ENCODE data around the gene BRD9.

The BRD9 gene

GRCh38 chr5:868428-869135, 24.0 kb downstream of the BRD9 start:
- no peak overlapping the region for H3K4me3 ChIP-seq (ENCODE audit: low read depth, low read length)
- H3K4me1 ChIP-seq = no peaks in the 10 kb centered on the region
- H3K9me3 ChIP-seq = no peaks in the 10 kb centered on the region
- peaks cover 91% of the 10 kb centered on the region for H3K36me3 ChIP-seq
- H3K27me3 ChIP-seq = no peaks in the 10 kb centered on the region
- no peak for DNase-seq
- TF ChIP-seq, protein P1, sequence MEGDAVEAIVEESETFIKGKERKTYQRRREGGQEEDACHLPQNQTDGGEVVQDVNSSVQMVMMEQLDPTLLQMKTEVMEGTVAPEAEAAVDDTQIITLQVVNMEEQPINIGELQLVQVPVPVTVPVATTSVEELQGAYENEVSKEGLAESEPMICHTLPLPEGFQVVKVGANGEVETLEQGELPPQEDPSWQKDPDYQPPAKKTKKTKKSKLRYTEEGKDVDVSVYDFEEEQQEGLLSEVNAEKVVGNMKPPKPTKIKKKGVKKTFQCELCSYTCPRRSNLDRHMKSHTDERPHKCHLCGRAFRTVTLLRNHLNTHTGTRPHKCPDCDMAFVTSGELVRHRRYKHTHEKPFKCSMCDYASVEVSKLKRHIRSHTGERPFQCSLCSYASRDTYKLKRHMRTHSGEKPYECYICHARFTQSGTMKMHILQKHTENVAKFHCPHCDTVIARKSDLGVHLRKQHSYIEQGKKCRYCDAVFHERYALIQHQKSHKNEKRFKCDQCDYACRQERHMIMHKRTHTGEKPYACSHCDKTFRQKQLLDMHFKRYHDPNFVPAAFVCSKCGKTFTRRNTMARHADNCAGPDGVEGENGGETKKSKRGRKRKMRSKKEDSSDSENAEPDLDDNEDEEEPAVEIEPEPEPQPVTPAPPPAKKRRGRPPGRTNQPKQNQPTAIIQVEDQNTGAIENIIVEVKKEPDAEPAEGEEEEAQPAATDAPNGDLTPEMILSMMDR (IDR thresholded peaks at IDR 0.05; ENCODE audit: low read depth, low read length) = no peak

DNA sequence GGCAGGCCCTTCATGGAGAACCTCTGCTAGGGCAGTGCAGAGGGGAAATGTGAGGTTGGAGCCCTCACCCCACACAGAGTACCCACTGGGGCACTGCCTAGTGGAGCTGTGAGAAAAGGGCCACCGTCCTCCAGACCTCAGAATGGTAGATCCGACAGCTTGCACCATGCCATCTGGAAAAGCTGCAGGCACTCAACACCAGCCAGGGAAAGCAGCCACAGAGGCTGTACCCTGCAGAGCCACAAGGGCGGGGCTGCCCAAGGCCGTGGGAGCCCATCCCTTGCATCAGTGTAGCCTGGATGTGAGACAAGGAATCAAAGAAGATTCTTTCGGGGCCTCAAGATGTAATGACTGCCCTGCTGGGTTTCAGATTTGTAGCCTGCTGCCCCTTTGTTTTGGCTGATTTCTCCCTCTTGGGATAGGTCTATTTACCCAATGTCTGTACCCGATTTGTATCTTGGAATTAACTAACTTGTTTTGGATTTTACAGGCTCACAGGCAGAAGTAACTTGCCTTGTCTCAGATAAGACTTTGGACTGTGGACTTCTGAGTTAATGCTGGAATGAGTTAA, 25.2 kb downstream of the BRD9 start:
- DNase-seq = no peak
- Histone ChIP-seq H3K4me3 (ENCODE audit: low read depth, low read length) (no peak overlapping the region), H3K27me3 (no peaks in the 10 kb centered on the region), H3K36me3 (peaks cover 89% of the 10 kb centered on the region), H3K9me3 (no peaks in the 10 kb centered on the region), H3K4me1 (peaks cover 3% of the 10 kb centered on the region; the same call in 1 of the 2 replicates)
- TF ChIP-seq, protein P1 (IDR thresholded peaks at IDR 0.05; ENCODE audit: low read depth, low read length) = no peak

DNA sequence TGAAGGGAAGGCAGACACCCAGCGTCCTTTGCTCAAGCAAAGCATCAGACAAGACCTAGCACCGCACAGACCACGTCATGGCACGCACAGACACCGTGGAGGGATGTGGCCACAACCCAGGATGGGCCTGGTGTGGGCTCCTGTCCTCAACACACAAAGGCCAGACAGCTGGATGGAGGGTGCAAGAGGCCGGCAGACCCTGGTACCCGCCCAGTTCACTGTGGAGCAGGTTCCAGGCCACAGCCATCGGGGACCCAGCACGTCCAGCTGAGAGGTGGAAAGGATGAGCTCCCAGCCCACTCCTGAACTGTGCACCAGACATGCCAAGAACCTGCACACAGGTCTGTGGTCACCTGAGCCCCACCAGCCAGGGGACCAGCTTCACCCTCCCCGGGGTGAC, 26.8 kb downstream of the BRD9 start:
- Histone ChIP-seq H3K4me1 (peaks cover 3% of the 10 kb centered on the region; the same call in 1 of the 2 replicates), H3K9me3 (no peaks in the 10 kb centered on the region), H3K27me3 (no peaks in the 10 kb centered on the region), H3K4me3 (ENCODE audit: low read depth, low read length) (no peak overlapping the region), H3K36me3 (peaks cover 79% of the 10 kb centered on the region)
- DNase-seq = no peak
- TF ChIP-seq, protein P1 (IDR thresholded peaks at IDR 0.05; ENCODE audit: low read depth, low read length) = no peak

GRCh38 chr5:865168-865521, 27.5 kb downstream of the BRD9 start:
- Histone ChIP-seq H3K4me1 (peaks cover 3% of the 10 kb centered on the region; the same call in 1 of the 2 replicates), H3K36me3 (peaks cover 73% of the 10 kb centered on the region), H3K27me3 (no peaks in the 10 kb centered on the region), H3K4me3 (ENCODE audit: low read depth, low read length) (no peak overlapping the region), H3K9me3 (no peaks in the 10 kb centered on the region)
- TF ChIP-seq, protein P1 (IDR thresholded peaks at IDR 0.05; ENCODE audit: low read depth, low read length) = no peak
- no peak for DNase-seq

GRCh38 chr5:864492-865167, 28.0 kb downstream of the BRD9 start:
- no peaks in the 10 kb centered on the region for H3K9me3 ChIP-seq
- peaks cover 68% of the 10 kb centered on the region for H3K36me3 ChIP-seq
- DNase-seq = no peak
- TF ChIP-seq, protein P1 (IDR thresholded peaks at IDR 0.05; ENCODE audit: low read depth, low read length) = no peak
- no peak overlapping the region for H3K4me3 ChIP-seq (ENCODE audit: low read depth, low read length)
- H3K27me3 ChIP-seq = no peaks in the 10 kb centered on the region
- H3K4me1 ChIP-seq = peaks cover 3% of the 10 kb centered on the region; the same call in 1 of the 2 replicates

Measured in BE2C (cell line).